Measurements from ENCODE around the gene MED13L. TPM values are rescaled to one million over a fixed set of nuclear protein-coding genes. Genes with fewer than 3 reads are reported as not detected.

The MED13L gene
- total RNA-seq, 2 experiments from 2014 or later, result 203 to 208 TPM

DNA sequence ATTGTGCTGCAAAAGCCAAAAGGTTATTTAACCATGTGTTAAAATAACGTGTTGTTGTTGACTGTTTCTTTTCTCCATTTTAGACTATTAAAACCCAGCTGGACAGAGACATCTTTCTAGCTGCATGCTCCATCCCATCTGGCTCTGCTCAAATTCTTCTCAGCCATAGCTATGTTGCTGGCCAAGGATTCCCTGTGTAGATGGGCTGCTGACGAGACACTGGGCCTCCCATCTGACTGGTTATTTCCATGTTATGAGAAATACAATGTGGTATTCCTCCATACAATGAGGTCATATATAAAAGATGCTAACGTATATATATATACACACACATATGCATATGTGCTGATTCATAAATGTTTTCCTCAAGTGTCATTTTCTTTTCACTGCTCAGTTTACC, 30.1 kb downstream of the MED13L start:
- H3K27me3 Mint-ChIP-seq, result no peaks in the 10 kb centered on the region
- peaks cover 24% of the 10 kb centered on the region for H3K36me3 Mint-ChIP-seq (ENCODE audit: low read depth)
- H3K4me3 Mint-ChIP-seq, result no peak overlapping the region
- TF ChIP-seq, protein P1, sequence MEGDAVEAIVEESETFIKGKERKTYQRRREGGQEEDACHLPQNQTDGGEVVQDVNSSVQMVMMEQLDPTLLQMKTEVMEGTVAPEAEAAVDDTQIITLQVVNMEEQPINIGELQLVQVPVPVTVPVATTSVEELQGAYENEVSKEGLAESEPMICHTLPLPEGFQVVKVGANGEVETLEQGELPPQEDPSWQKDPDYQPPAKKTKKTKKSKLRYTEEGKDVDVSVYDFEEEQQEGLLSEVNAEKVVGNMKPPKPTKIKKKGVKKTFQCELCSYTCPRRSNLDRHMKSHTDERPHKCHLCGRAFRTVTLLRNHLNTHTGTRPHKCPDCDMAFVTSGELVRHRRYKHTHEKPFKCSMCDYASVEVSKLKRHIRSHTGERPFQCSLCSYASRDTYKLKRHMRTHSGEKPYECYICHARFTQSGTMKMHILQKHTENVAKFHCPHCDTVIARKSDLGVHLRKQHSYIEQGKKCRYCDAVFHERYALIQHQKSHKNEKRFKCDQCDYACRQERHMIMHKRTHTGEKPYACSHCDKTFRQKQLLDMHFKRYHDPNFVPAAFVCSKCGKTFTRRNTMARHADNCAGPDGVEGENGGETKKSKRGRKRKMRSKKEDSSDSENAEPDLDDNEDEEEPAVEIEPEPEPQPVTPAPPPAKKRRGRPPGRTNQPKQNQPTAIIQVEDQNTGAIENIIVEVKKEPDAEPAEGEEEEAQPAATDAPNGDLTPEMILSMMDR (IDR thresholded peaks at IDR 0.05), result no peak
- Histone ChIP-seq H3K4me1 (ENCODE audit: insufficient read depth, low read length) (peaks cover 21% of the 10 kb centered on the region), H3K27me3 (ENCODE audit: control insufficient read depth in 1 of 2, insufficient read depth in 2 of 2, low read length in 2 of 2) (no peaks in the 10 kb centered on the region), H3K4me3 (ENCODE audit: low read length) (no peak overlapping the region), H3K27ac (ENCODE audit: low read depth in 1 of 2, low read length in 2 of 2) (no peak overlapping the region), H3K36me3 (ENCODE audit: insufficient read depth, low read length) (no peaks in the 10 kb centered on the region), H3K9me3 (ENCODE audit: control insufficient read depth in 1 of 2, insufficient read depth in 1 of 2, low read length in 2 of 2) (peaks cover 0 to 12% of the 10 kb centered on the region in 2 experiments)
- intact Hi-C loops (cut with DNase I, micrococcal nuclease), result no loop called here
- DNase-seq (no peak), ATAC-seq (ENCODE audit: poor library complexity) (no peak)
- no peak overlapping the region for H3K27ac Mint-ChIP-seq
- POLR2A ChIA-PET, result interaction anchor here (1.3 kb wide), 1 partner anchor 19 kb away, joined by 5 read pairs; no protein-coding TSS in a partner anchor
- peaks cover 80% of the 10 kb centered on the region for H3K4me1 Mint-ChIP-seq (ENCODE audit: low read depth)
- CTCF ChIA-PET, result interaction anchor here (0.6 to 3.1 kb wide), 5 partner anchors 10 to 802 kb away, joined by 3 to 15 read pairs (median 6); no protein-coding TSS in a partner anchor
- H3K9me3 Mint-ChIP-seq, result peaks cover 7% of the 10 kb centered on the region

DNA sequence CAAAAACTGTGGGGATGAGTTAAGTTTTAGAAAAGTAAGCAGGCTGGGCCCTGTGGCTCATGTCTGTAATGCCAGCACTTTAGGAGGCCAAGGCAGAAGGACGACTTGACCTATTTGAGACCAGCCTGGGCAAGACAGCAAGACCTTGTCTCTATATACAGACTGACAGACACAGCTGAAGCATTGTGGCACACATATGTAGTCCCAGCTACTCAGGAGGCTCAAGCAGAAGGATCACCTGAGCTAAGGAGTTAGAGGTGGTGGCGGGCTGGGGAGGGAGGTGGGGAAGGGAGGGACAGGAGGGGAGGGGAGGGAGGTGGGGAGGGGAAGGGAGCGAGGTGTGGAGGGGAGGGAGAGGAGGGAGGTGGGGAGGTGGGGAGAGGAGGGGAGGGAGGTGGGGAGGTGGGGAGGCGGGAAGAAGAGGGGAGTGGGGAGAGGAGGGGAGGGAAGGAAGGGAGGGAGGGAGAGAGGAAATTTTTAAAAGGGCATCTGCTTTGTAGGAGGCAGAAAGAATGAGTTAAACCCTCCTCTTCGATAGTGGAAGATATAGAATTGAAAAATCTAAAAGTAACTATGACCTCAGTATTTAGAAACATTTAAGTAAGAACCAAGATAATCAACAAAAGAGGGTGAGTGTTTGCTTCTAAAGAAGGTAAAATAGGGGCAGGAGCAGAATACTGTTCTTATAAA, 30.9 kb downstream of the MED13L start:
- peaks cover 5% of the 10 kb centered on the region for H3K9me3 Mint-ChIP-seq
- H3K4me1 Mint-ChIP-seq (ENCODE audit: low read depth), result peaks cover 81% of the 10 kb centered on the region
- intact Hi-C loops (cut with DNase I, micrococcal nuclease), result no loop called here
- no peaks in the 10 kb centered on the region for H3K27me3 Mint-ChIP-seq
- peaks cover 16% of the 10 kb centered on the region for H3K36me3 Mint-ChIP-seq (ENCODE audit: low read depth)
- DNase-seq, result no peak
- TF ChIP-seq, protein P1 (IDR thresholded peaks at IDR 0.05), result no peak
- H3K27ac ChIP-seq (ENCODE audit: low read depth in 1 of 2, low read length in 2 of 2), result no peak overlapping the region
- H3K4me3 ChIP-seq (ENCODE audit: low read length), result no peak overlapping the region
- H3K36me3 ChIP-seq (ENCODE audit: insufficient read depth, low read length), result no peaks in the 10 kb centered on the region
- no peak for ATAC-seq (ENCODE audit: poor library complexity)
- peak overlapping the region; percentile 40 for H3K4me3 Mint-ChIP-seq
- H3K9me3 ChIP-seq (ENCODE audit: control insufficient read depth in 1 of 2, insufficient read depth in 1 of 2, low read length in 2 of 2), result peaks cover 0 to 11% of the 10 kb centered on the region in 2 experiments
- ChIA-PET POLR2A (interaction anchor here (1.3 kb wide), 1 partner anchor 19 kb away, joined by 5 read pairs; no protein-coding TSS in a partner anchor), CTCF (interaction anchor here (1.0 to 3.1 kb wide), 4 partner anchors 10 to 20 kb away, joined by 3 to 15 read pairs (median 5); no protein-coding TSS in a partner anchor)
- peaks cover 21% of the 10 kb centered on the region for H3K4me1 ChIP-seq (ENCODE audit: insufficient read depth, low read length)
- no peaks in the 10 kb centered on the region for H3K27me3 ChIP-seq (ENCODE audit: control insufficient read depth in 1 of 2, insufficient read depth in 2 of 2, low read length in 2 of 2)
- H3K27ac Mint-ChIP-seq, result peak overlapping the region; percentile 69

DNA sequence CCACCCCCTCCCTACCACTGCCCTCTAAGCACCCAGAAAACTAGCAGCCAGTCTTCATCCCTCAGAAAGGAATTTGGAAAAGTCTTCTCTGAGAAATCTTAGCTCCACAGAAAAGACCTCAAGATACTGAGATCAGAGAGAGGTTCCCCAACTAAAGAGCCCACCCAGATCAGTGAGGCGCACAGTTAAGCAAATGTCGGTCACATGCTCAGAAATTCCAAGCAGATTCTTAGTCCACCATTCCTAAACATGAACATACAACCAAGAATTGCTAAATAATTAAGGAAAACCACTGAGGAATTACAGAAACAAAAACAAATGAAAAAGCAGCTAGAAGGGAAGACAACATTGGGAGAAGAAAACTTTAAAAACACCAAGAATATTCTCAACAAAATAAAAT, 32.3 kb downstream of the MED13L start:
- Histone ChIP-seq H3K9me3 (ENCODE audit: control insufficient read depth in 1 of 2, insufficient read depth in 1 of 2, low read length in 2 of 2) (peaks cover 0 to under 1% of the 10 kb centered on the region in 2 experiments), H3K4me1 (ENCODE audit: insufficient read depth, low read length) (peaks cover 21% of the 10 kb centered on the region), H3K27me3 (ENCODE audit: control insufficient read depth in 1 of 2, insufficient read depth in 2 of 2, low read length in 2 of 2) (no peaks in the 10 kb centered on the region), H3K36me3 (ENCODE audit: insufficient read depth, low read length) (no peaks in the 10 kb centered on the region), H3K27ac (ENCODE audit: low read depth in 1 of 2, low read length in 2 of 2) (no peak overlapping the region), H3K4me3 (ENCODE audit: low read length) (no peak overlapping the region)
- DNase-seq (no peak), ATAC-seq (ENCODE audit: poor library complexity) (no peak)
- POLR2A ChIA-PET, result interaction anchor here (0.6 to 1.6 kb wide), 3 partner anchors 8 to 115 kb away, joined by 3 to 7 read pairs (median 4); no protein-coding TSS in a partner anchor
- TF ChIP-seq, protein P1 (IDR thresholded peaks at IDR 0.05), result no peak
- Mint-ChIP-seq H3K36me3 (ENCODE audit: low read depth) (peaks cover 10% of the 10 kb centered on the region), H3K4me3 (no peak overlapping the region), H3K9me3 (peaks cover 2% of the 10 kb centered on the region), H3K27me3 (no peaks in the 10 kb centered on the region), H3K27ac (peak overlapping the region; percentile 69), H3K4me1 (ENCODE audit: low read depth) (peaks cover 94% of the 10 kb centered on the region)
- intact Hi-C loops (cut with DNase I, micrococcal nuclease), result no loop called here
- CTCF ChIA-PET, result interaction anchor here (1.4 kb wide), 1 partner anchor 9 kb away, joined by 8 read pairs; no protein-coding TSS in a partner anchor
